HCT116 (cell line): ENCODE measurements around the gene ACTG1. TPM values are rescaled to one million over a fixed set of nuclear protein-coding genes. Genes with fewer than 3 reads are reported as not detected.

ENCODE experiments used
- ATAC-seq: fragments of 200-7000 bp; cut with Tn5 transposase; 2 replicates; pipeline ENCODE4 v1.9.1; 2020; ENCODE audit warnings: mild to moderate bottlenecking, moderate library complexity
- BruUV-seq: library from RNA; stranded (reverse); fragments of 400-500 nt; replicated peaks from 2 replicates; lab custom pipeline; 2021; lab: Mats Ljungman, UMichigan
- CTCF ChIA-PET: fragments of 300-600 bp; sonication (Branson Sonifier 250); formaldehyde crosslinking; loops from one replicate; lab custom pipeline; 2021; ENCODE audit warnings: antibody characterized with exemption; lab: Charles Lee
- POLR2A ChIA-PET: fragments of 300-600, 350-600 bp; sonication (Branson Sonifier 250); formaldehyde crosslinking; loops from one replicate; lab custom pipeline; 2021; ENCODE audit warnings: antibody characterized with exemption; lab: Charles Lee
- RAD21 ChIA-PET, 2 experiments: fragments of 300-600 bp; sonication (Branson Sonifier 250); formaldehyde crosslinking; loops; one replicate each; lab custom pipeline; 2023; ENCODE audit warnings: low total read pairs in 2 of 2; ENCODE audit not compliant: uncharacterized antibody in 2 of 2, unreplicated experiment in 2 of 2, low non-redundant PET in 1 of 2; lab: Charles Lee
- DNase-seq: peaks from one replicate; pipeline ENCODE4 v3.0.0-alpha.2; 2010; ENCODE audit warnings: low read depth, low spot score
- H2AFZ ChIP-seq: fragments of 200-600 bp; shearing (Covaris generic), sonication (generic); 2 replicates; pipeline ENCODE4 v1.6.1; 2017; ENCODE audit warnings: low read depth, mixed run types, mixed read lengths, antibody characterized with exemption, low read length; ENCODE audit not compliant: poor library complexity, severe bottlenecking
- H3K27ac ChIP-seq: 2 replicates; pipeline ENCODE4 v1.5.1; 2012; ENCODE audit warnings: low read depth, low read length
- H3K27me3 ChIP-seq: fragments of 200-600 bp; sonication (generic); 2 replicates; pipeline ENCODE4 v1.6.1; 2016; ENCODE audit warnings: mixed run types, low read length, mixed read lengths; ENCODE audit not compliant: insufficient read depth
- H3K36me3 ChIP-seq, 2 experiments: fragments of 200-500 bp in 1 of 2; fragments of 200-600 bp in 1 of 2; sonication (Bioruptor generic) in 1 of 2; sonication (generic) in 1 of 2; 2 replicates each; pipeline versions ENCODE4 v1.5.1 to v1.6.1; 2014 to 2016; ENCODE audit warnings: low read length in 2 of 2, inconsistent platforms in 1 of 2, mixed read lengths in 1 of 2, mixed run types in 1 of 2; ENCODE audit not compliant: insufficient read depth in 2 of 2, control insufficient read depth in 1 of 2
- H3K4me1 ChIP-seq, 2 experiments: fragments of 200-600 bp in 1 of 2; sonication (generic) in 1 of 2; 2 replicates each; pipeline versions ENCODE4 v1.5.1 to v1.6.1; 2012 to 2017; ENCODE audit warnings: low read length in 2 of 2, inconsistent platforms in 1 of 2, mild to moderate bottlenecking in 1 of 2, mixed read lengths in 1 of 2, mixed run types in 1 of 2, moderate library complexity in 1 of 2; ENCODE audit not compliant: insufficient read depth in 2 of 2, control insufficient read depth in 1 of 2
- H3K4me2 ChIP-seq: fragments of 200-600 bp; sonication (generic); 2 replicates; pipeline ENCODE4 v1.6.1; 2017; ENCODE audit warnings: mixed run types, low read length, mixed read lengths
- H3K4me3 ChIP-seq, 2 experiments: fragments of 200-600 bp in 1 of 2; sonication (generic) in 1 of 2; replicated peaks in 1 of 2; 2 replicates each; pipeline ENCODE4 v1.5.1; 2011 to 2016; ENCODE audit warnings: low read length in 2 of 2, control low read depth in 1 of 2, low read depth in 1 of 2, mild to moderate bottlenecking in 1 of 2, mixed read lengths in 1 of 2, mixed run types in 1 of 2
- H3K79me2 ChIP-seq: fragments of 200-600 bp; sonication (generic); 2 replicates; pipeline ENCODE4 v1.6.1; 2017; ENCODE audit warnings: mild to moderate bottlenecking, mixed run types, low read length, moderate library complexity, mixed read lengths; ENCODE audit not compliant: insufficient read depth
- H3K9ac ChIP-seq: fragments of 200-600 bp; sonication (generic); 2 replicates; pipeline ENCODE4 v1.6.1; 2016; ENCODE audit warnings: low read length, mixed read lengths
- H3K9me2 ChIP-seq: fragments of 200-600 bp; sonication (generic), shearing (Covaris generic); 2 replicates; pipeline ENCODE4 v1.6.1; 2017; ENCODE audit warnings: mixed run types, mild to moderate bottlenecking, moderate library complexity; ENCODE audit not compliant: insufficient read depth
- H3K9me3 ChIP-seq, 2 experiments: fragments of 200-500 bp in 1 of 2; fragments of 200-600 bp in 1 of 2; sonication (Bioruptor generic) in 1 of 2; sonication (generic) in 1 of 2; 2 replicates each; pipeline ENCODE4 v1.6.1; 2014 to 2017; ENCODE audit warnings: low read length in 2 of 2, mixed read lengths in 2 of 2, inconsistent platforms in 1 of 2, low read depth in 1 of 2, mild to moderate bottlenecking in 1 of 2, mixed run types in 1 of 2, moderate library complexity in 1 of 2; ENCODE audit not compliant: control insufficient read depth in 1 of 2, insufficient read depth in 1 of 2
- H4K20me1 ChIP-seq: fragments of 200-600 bp; sonication (generic), shearing (Covaris generic); 2 replicates; pipeline ENCODE4 v1.6.1; 2017; ENCODE audit warnings: mixed run types, mild to moderate bottlenecking, moderate library complexity; ENCODE audit not compliant: insufficient read depth
- CTCF ChIP-seq, 3 experiments: fragments of 200-600 bp in 1 of 3; sonication (generic) in 1 of 3; IDR thresholded peaks in 2 of 3; conservative IDR thresholded peaks in 1 of 3; 2 replicates each; pipeline ENCODE4 v1.5.1; 2012 to 2017; ENCODE audit warnings: low read depth in 2 of 3, low read length in 2 of 3, antibody characterized with exemption in 1 of 3, borderline replicate concordance in 1 of 3, control low read depth in 1 of 3, mild to moderate bottlenecking in 1 of 3, mixed read lengths in 1 of 3, mixed run types in 1 of 3, moderate library complexity in 1 of 3; ENCODE audit not compliant: insufficient read depth in 1 of 3
- POLR2A ChIP-seq: IDR thresholded peaks from 2 replicates; pipeline ENCODE4 v1.7.0; 2011; ENCODE audit warnings: borderline replicate concordance; ENCODE audit not compliant: insufficient read depth, insufficient read length; ENCODE audit errors: extremely low read depth
- POLR2AphosphoS5 ChIP-seq: IDR thresholded peaks from 2 replicates; pipeline ENCODE4 v1.6.1; 2011; ENCODE audit warnings: mild to moderate bottlenecking, low read depth, low read length, moderate library complexity
- SRF ChIP-seq: IDR thresholded peaks from 2 replicates; pipeline ENCODE4 v1.6.1; 2012; ENCODE audit warnings: low read depth
- ZBTB33 ChIP-seq: IDR thresholded peaks from 2 replicates; pipeline ENCODE4 v1.6.1; 2011; ENCODE audit warnings: mild to moderate bottlenecking, low read length, moderate library complexity; ENCODE audit not compliant: insufficient replicate concordance; ENCODE audit errors: extremely low read depth
- ZFX ChIP-seq: fragments of 450-650 bp; IDR thresholded peaks from 2 replicates; pipeline ENCODE4 v1.6.1; 2017
- intact Hi-C: fragments of 100-400 bp; cut with micrococcal nuclease; formaldehyde crosslinking; loops from 2 replicates; pipeline ENCODE4 v1.10.0; 2022
- total RNA-seq: library from RNA; stranded (reverse); gene quantifications from one replicate; pipeline ENCODE4 v1.2.1, GENCODE V29; 2021; ENCODE audit not compliant: unreplicated experiment

ACTG1 gene
- total RNA-seq, 1 experiment from 2014 or later, result 6,223 TPM

DNA sequence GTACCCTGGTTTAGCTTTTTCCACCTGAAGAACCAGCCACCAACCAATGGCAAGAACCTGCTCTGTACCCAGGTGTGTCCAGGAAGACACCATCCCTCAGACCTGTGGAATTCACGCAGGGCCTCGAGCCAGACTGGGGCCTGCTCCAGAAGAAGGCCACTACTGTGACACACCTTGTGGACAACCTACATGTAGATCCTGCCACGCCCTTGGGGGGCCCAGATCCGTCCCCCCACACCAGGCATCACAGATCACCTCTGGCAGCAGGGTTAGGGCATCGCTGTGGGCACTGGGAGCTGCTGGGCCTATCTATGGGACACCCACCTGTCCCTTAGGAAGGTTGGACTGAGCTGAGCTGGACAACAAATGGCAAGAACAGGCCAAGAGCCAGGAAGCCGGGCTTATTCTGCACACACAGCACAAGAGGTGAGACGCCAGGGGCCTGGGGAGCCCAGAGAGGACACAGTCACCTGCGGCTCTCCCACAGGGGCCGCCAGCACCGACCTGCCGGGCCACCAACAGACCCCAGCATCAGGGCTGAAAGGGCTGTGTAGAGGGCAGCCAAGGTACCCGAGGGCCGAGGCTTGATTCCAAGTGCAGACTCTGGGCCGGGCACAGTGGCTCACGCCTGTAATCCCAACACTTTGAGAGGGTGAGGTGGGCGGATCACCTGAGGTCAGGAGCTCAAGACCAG, 31.8 kb upstream of the ACTG1 start:
- DNase-seq, result no peak
- ChIA-PET POLR2A (interaction anchor here (1.9 kb wide), 1 partner anchor 8 kb away, joined by 7 read pairs; the partner anchor contains the start of gene FAAP100), CTCF (no interaction called here), RAD21 (no interaction called here)
- Histone ChIP-seq H3K4me1 (no peaks in the 10 kb centered on the region), H3K9me2 (no peaks in the 10 kb centered on the region), H3K9ac (no peak overlapping the region), H3K79me2 (peaks cover 17% of the 10 kb centered on the region; the same call in 1 of the 2 replicates), H3K4me3 (no peak overlapping the region), H3K36me3 (peaks cover 22 to 55% of the 10 kb centered on the region in 2 experiments), H3K27me3 (no peaks in the 10 kb centered on the region), H3K27ac (no peak overlapping the region; the same call in 1 of the 2 replicates), H4K20me1 (no peaks in the 10 kb centered on the region), H2AFZ (no peak overlapping the region)
- no TSS peak for BruUV-seq
- intact Hi-C loops, result no loop called here
- 0 out of 2 replicates have a peak, but pooled peaks have one; percentile 13 for TF ChIP-seq POLR2AphosphoS5
- TF ChIP-seq ZFX, result no peak
- TF ChIP-seq, all 23 proteins: peak for 1
- no peak for ATAC-seq
- H3K4me2 ChIP-seq, result no peak overlapping the region
- no peaks in the 10 kb centered on the region for H3K9me3 ChIP-seq

- Histone ChIP-seq H3K9me3 (no peaks in the 10 kb centered on the region), H3K79me2 (peaks cover 12% of the 10 kb centered on the region; the same call in 1 of the 2 replicates), H3K36me3 (peaks cover 21 to 49% of the 10 kb centered on the region in 2 experiments), H2AFZ (no peak overlapping the region), H3K4me1 (no peaks in the 10 kb centered on the region), H3K27ac (no peak overlapping the region; the same call in 1 of the 2 replicates), H3K4me3 (no peak overlapping the region), H3K9ac (no peak overlapping the region), H4K20me1 (no peaks in the 10 kb centered on the region), H3K4me2 (no peak overlapping the region), H3K27me3 (no peaks in the 10 kb centered on the region), H3K9me2 (no peaks in the 10 kb centered on the region)
- CTCF ChIA-PET, result no interaction called here
- BruUV-seq, result no TSS peak
- DNase-seq, result no peak
- POLR2A ChIA-PET, result interaction anchor here (1.9 kb wide), 1 partner anchor 9 kb away, joined by 7 read pairs; the partner anchor contains the start of gene FAAP100
- RAD21 ChIA-PET, result no interaction called here
- TF ChIP-seq ZBTB33 (no peak), POLR2AphosphoS5 (0 out of 2 replicates have a peak, but pooled peaks have one; percentile 6), CTCF (IDR thresholded peaks at IDR 0.05 in 2 of 3, conservative IDR thresholded peaks at IDR 0.05 in 1 of 3; ENCODE audit: borderline replicate concordance in 1 of 3, insufficient read depth in 1 of 3, low read depth in 2 of 3, low read length in 2 of 3) (no peak), POLR2A (no peak), SRF (no peak)
- no peak for ATAC-seq
- intact Hi-C loops, result no loop called here
Observed at GRCh38 chr17:81543756-81544155, 31.2 kb upstream of the ACTG1 start.
